Progenitor cell of endocrine pancreas (in vitro differentiated cells): ENCODE results near the gene NOM1. TPM values are rescaled to one million over a fixed set of nuclear protein-coding genes. Genes with fewer than 3 reads are reported as not detected.
"Not testable (repeated sequence)": the region's sequence is repeated elsewhere in the genome, so short reads cannot be mapped to it uniquely, and the experiment has no call there.

Experiments used
- DNase-seq: peaks from one replicate; pipeline ENCODE4 v3.0.0; 2021; ENCODE audit warnings: low spot score; ENCODE audit not compliant: unreplicated experiment
- H3K27ac Mint-ChIP-seq: 2 replicates; pipeline ENCODE4 v1.8.0; 2021; ENCODE audit warnings: mild to moderate bottlenecking, moderate library complexity, mixed read lengths
- H3K27me3 Mint-ChIP-seq: 2 replicates; pipeline ENCODE4 v1.8.0; 2021; ENCODE audit warnings: mixed read lengths
- H3K36me3 Mint-ChIP-seq: 2 replicates; pipeline ENCODE4 v1.8.0; 2022; ENCODE audit warnings: mixed read lengths; ENCODE audit not compliant: insufficient read depth
- H3K4me1 Mint-ChIP-seq: 2 replicates; pipeline ENCODE4 v1.8.0; 2021; ENCODE audit warnings: low read depth, mixed read lengths
- H3K4me3 Mint-ChIP-seq: 2 replicates; pipeline ENCODE4 v1.8.0; 2021; ENCODE audit warnings: low read depth, mild to moderate bottlenecking, moderate library complexity, mixed read lengths
- H3K9me3 Mint-ChIP-seq: 2 replicates; pipeline ENCODE4 v1.8.0; 2021; ENCODE audit warnings: low read depth, mixed read lengths
- CTCF ChIP-seq: fragments of 200-600 bp; sonication (generic); IDR thresholded peaks from one replicate; pipeline ENCODE4 v1.5.0; 2021; ENCODE audit warnings: antibody characterized with exemption, mild to moderate bottlenecking; ENCODE audit not compliant: unreplicated experiment
- total RNA-seq: library from RNA; stranded (reverse); gene quantifications from 2 replicates; pipeline ENCODE4 v1.2.1, GENCODE V29; 2021

NOM1 gene
- total RNA-seq, 1 donor from 2014 or later = 33.6 TPM

- H3K27ac Mint-ChIP-seq = no peak overlapping the region
These were observed 14.3 kb upstream of the NOM1 start for GRCh38 chr7:156935250-156935649.

GRCh38 chr7:156936766-156937165 lies 12.7 kb upstream of the NOM1 start:
- H3K27me3 Mint-ChIP-seq, H3K27ac Mint-ChIP-seq, H3K4me3 Mint-ChIP-seq, H3K9me3 Mint-ChIP-seq, H3K36me3 Mint-ChIP-seq, H3K4me1 Mint-ChIP-seq, DNase-seq: not testable (repeated sequence)

More at GRCh38 chr7:156935250-156935649, 14.3 kb upstream of the NOM1 start:
- peaks cover 14% of the 10 kb centered on the region for H3K4me1 Mint-ChIP-seq
- no peak for TF ChIP-seq CTCF
- no peak for DNase-seq
- H3K27me3 Mint-ChIP-seq = no peaks in the 10 kb centered on the region
- no peaks in the 10 kb centered on the region for H3K9me3 Mint-ChIP-seq
- H3K4me3 Mint-ChIP-seq = no peak overlapping the region
- H3K36me3 Mint-ChIP-seq = no peaks in the 10 kb centered on the region

- peaks cover 3% of the 10 kb centered on the region for H3K4me1 Mint-ChIP-seq
- DNase-seq = no peak
- H3K4me3 Mint-ChIP-seq = no peak overlapping the region
- peaks cover 17% of the 10 kb centered on the region for H3K27me3 Mint-ChIP-seq
- no peak overlapping the region for H3K27ac Mint-ChIP-seq
- peaks cover 4% of the 10 kb centered on the region for H3K9me3 Mint-ChIP-seq
- no peak for TF ChIP-seq CTCF
- H3K36me3 Mint-ChIP-seq = peaks cover 5% of the 10 kb centered on the region
These were observed 8.9 kb upstream of the NOM1 start for GRCh38 chr7:156940421-156941122.

- Mint-ChIP-seq H3K4me1 (peaks cover 3% of the 10 kb centered on the region), H3K27ac (no peak overlapping the region), H3K9me3 (peaks cover 4% of the 10 kb centered on the region), H3K27me3 (peaks cover 17% of the 10 kb centered on the region), H3K4me3 (no peak overlapping the region), H3K36me3 (peaks cover 5% of the 10 kb centered on the region)
- no peak for DNase-seq
- no peak for TF ChIP-seq CTCF
These were observed 7.9 kb upstream of the NOM1 start for GRCh38 chr7:156941393-156942182.

GRCh38 chr7:156942708-156943090 lies 6.8 kb upstream of the NOM1 start:
- peaks cover 4% of the 10 kb centered on the region for H3K9me3 Mint-ChIP-seq
- peaks cover 5% of the 10 kb centered on the region for H3K36me3 Mint-ChIP-seq
- no peak for TF ChIP-seq CTCF
- no peak overlapping the region for H3K4me3 Mint-ChIP-seq
- peaks cover 6% of the 10 kb centered on the region for H3K4me1 Mint-ChIP-seq
- DNase-seq = no peak
- H3K27ac Mint-ChIP-seq = no peak overlapping the region
- peaks cover 17% of the 10 kb centered on the region for H3K27me3 Mint-ChIP-seq
